Measurements from ENCODE around the gene GCNT4.

The GCNT4 gene

GRCh38 chr5:75009556-75010345 is 42.6 kb downstream of the GCNT4 start:
- Histone ChIP-seq H3K27me3 (ENCODE audit: control insufficient read depth in 1 of 2, insufficient read depth in 2 of 2, low read length in 2 of 2) (no peaks in the 10 kb centered on the region), H3K9ac (ENCODE audit: low read length) (no peak overlapping the region), H3K4me1 (ENCODE audit: insufficient read depth, low read length) (no peaks in the 10 kb centered on the region), H3K36me3 (ENCODE audit: insufficient read depth, low read length) (no peaks in the 10 kb centered on the region), H3K9me3 (ENCODE audit: low read length) (no peaks in the 10 kb centered on the region), H3K27ac (ENCODE audit: low read depth, low read length) (no peak overlapping the region), H3K4me3 (ENCODE audit: low read depth in 1 of 2, low read length in 2 of 2) (no peak overlapping the region)

DNA sequence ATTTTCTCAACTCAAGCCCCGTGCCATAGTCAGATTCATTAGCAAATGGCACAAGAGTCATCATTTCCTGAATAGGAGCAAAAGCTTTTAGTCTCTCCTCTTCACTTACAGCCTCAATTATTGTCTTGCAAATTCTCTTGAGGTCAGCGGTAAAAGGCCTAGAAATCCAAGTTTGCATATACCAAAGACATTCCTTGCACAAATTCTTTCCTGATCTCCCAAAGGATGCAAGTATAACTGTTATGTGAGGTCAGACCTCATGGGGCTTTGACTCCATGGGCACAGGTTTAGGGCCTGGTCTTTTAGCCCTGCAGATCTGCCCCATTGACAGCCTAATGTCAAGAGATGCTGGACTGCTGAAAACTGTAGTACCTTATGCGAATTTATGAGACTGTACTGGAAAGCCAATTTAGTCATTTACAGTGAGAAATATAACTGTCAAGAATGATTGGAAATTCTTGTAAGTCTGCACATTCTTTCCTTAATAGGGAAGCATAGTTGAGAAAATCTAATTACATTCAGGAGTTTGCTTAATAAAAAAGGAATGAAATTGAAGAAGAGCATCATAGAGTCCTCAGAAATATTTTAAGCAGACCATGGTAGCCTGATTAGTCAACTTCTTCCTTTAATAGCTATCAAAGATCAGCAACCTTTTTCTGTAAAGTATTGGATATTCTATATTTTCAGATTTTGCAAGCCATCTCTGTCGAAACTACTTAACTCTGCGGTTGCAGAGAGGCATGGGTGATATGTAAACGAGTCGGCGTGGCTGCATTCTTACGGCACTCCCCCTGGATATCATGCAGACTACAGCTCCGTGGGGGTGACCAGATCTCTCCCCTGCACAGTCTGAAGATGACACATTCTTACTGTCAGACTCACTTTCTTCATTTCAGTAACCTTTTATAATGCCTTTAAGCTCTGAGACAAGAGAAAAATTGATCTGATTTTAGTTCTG is 45.2 kb downstream of the GCNT4 start:
- H3K4me3 ChIP-seq (ENCODE audit: low read depth in 1 of 2, low read length in 2 of 2): no peak overlapping the region
- no peak overlapping the region for H3K27ac ChIP-seq (ENCODE audit: low read depth, low read length)
- H3K4me1 ChIP-seq (ENCODE audit: insufficient read depth, low read length): no peaks in the 10 kb centered on the region
- no peak overlapping the region for H3K9ac ChIP-seq (ENCODE audit: low read length)
- no peaks in the 10 kb centered on the region for H3K27me3 ChIP-seq (ENCODE audit: control insufficient read depth in 1 of 2, insufficient read depth in 2 of 2, low read length in 2 of 2)
- H3K36me3 ChIP-seq (ENCODE audit: insufficient read depth, low read length): no peaks in the 10 kb centered on the region
- no peaks in the 10 kb centered on the region for H3K9me3 ChIP-seq (ENCODE audit: low read length)

- no peak overlapping the region for H3K4me3 ChIP-seq (ENCODE audit: low read depth in 1 of 2, low read length in 2 of 2)
- H3K27ac ChIP-seq (ENCODE audit: low read depth, low read length): no peak overlapping the region
- H3K4me1 ChIP-seq (ENCODE audit: insufficient read depth, low read length): no peaks in the 10 kb centered on the region
- no peaks in the 10 kb centered on the region for H3K9me3 ChIP-seq (ENCODE audit: low read length)
- H3K27me3 ChIP-seq (ENCODE audit: control insufficient read depth in 1 of 2, insufficient read depth in 2 of 2, low read length in 2 of 2): no peaks in the 10 kb centered on the region
- no peaks in the 10 kb centered on the region for H3K36me3 ChIP-seq (ENCODE audit: insufficient read depth, low read length)
- H3K9ac ChIP-seq (ENCODE audit: low read length): no peak overlapping the region
These were observed 46.8 kb downstream of the GCNT4 start for GRCh38 chr5:75005561-75005960.

Measured in muscle layer of colon (tissue), 2 donors.